GM18907 (cell line): ENCODE data around the gene SSTR5.
"Not testable (repeated sequence)": the region's sequence is repeated elsewhere in the genome, so short reads cannot be mapped to it uniquely, and the experiment has no call there.

Experiments used
- ATAC-seq: cut with Tn5 transposase; IDR thresholded peaks from one replicate; pipeline ENCODE4 v1.9.1; 2021; ENCODE audit warnings: mild to moderate bottlenecking, moderate library complexity; ENCODE audit not compliant: unreplicated experiment

SSTR5 gene

GRCh38 chr16:1071561-1072225 lies 854 bp upstream of the SSTR5 start:
- ATAC-seq, result no peak

- no peak for ATAC-seq
These were observed 663 bp downstream of the SSTR5 start for GRCh38 chr16:1073262-1073558.

- ATAC-seq, result no peak
These were observed 1.2 kb downstream of the SSTR5 start for GRCh38 chr16:1073566-1074378.

GRCh38 chr16:1074379-1074649 lies 1.8 kb downstream of the SSTR5 start:
- ATAC-seq, result no peak

- no peak for ATAC-seq
These were observed 3.0 kb downstream of the SSTR5 start for GRCh38 chr16:1075546-1075945.

GRCh38 chr16:1076801-1077576 lies 4.4 kb downstream of the SSTR5 start:
- no peak for ATAC-seq

- no peak for ATAC-seq
These were observed 5.5 kb downstream of the SSTR5 start for GRCh38 chr16:1077877-1078578.

GRCh38 chr16:1078579-1079021 lies 6.1 kb downstream of the SSTR5 start:
- ATAC-seq, result no peak

- ATAC-seq, result no peak
These were observed 6.8 kb downstream of the SSTR5 start for GRCh38 chr16:1079341-1079740.

GRCh38 chr16:1079786-1080525 lies 7.4 kb downstream of the SSTR5 start:
- ATAC-seq, result no peak

GRCh38 chr16:1080801-1081733 lies 8.5 kb downstream of the SSTR5 start:
- ATAC-seq, result no peak

GRCh38 chr16:1081734-1082265 lies 9.3 kb downstream of the SSTR5 start:
- ATAC-seq, result no peak

GRCh38 chr16:1082266-1082951 lies 9.9 kb downstream of the SSTR5 start:
- no peak for ATAC-seq

- no peak for ATAC-seq
These were observed 10.6 kb downstream of the SSTR5 start for GRCh38 chr16:1082952-1083675.

- ATAC-seq, result no peak
These were observed 12.4 kb downstream of the SSTR5 start for GRCh38 chr16:1084971-1085370.

GRCh38 chr16:1086443-1086842 lies 13.9 kb downstream of the SSTR5 start:
- not testable (repeated sequence) for ATAC-seq

GRCh38 chr16:1088295-1089170 lies 16.0 kb downstream of the SSTR5 start:
- ATAC-seq, result no peak
